ENCODE measurements around the gene ARHGEF16. TPM values are rescaled to one million over a fixed set of nuclear protein-coding genes. Genes with fewer than 3 reads are reported as not detected.

The ARHGEF16 gene
- total RNA-seq, 1 donor from 2014 or later = 1.3 TPM

- DNase-seq (ENCODE audit: low spot score) = no peak
- Mint-ChIP-seq H3K4me3 (no peak overlapping the region), H3K9me3 (no peaks in the 10 kb centered on the region), H3K4me1 (no peaks in the 10 kb centered on the region), H3K36me3 (no peaks in the 10 kb centered on the region), H3K27ac (no peak overlapping the region), H3K27me3 (ENCODE audit: insufficient read depth, low read depth) (peaks cover 2% of the 10 kb centered on the region)
- TF ChIP-seq CTCF (IDR thresholded peaks at IDR 0.05) (no peak), EZH2phosphoT487 (IDR thresholded peaks at IDR 0.05) (no peak), EZH2 (IDR thresholded peaks at IDR 0.05) (no peak)
- H3K27ac ChIP-seq = no peak overlapping the region
- H3K9me3 ChIP-seq (ENCODE audit: low read depth) = no peaks in the 10 kb centered on the region
- H3K36me3 ChIP-seq = no peaks in the 10 kb centered on the region
- no peaks in the 10 kb centered on the region for H3K79me2 ChIP-seq (ENCODE audit: low read depth)
- no peak overlapping the region for H3K9ac ChIP-seq
- H2AFZ ChIP-seq (replicated peaks) = no peak overlapping the region
- peaks cover 55% of the 10 kb centered on the region for H4K20me1 ChIP-seq (ENCODE audit: low read depth)
- no peak overlapping the region for H3K4me3 ChIP-seq
- H3K27me3 ChIP-seq = no peaks in the 10 kb centered on the region
- H3F3A ChIP-seq (ENCODE audit: low read depth) = no peaks in the 10 kb centered on the region
- H3K4me2 ChIP-seq = no peak overlapping the region
- H3K4me1 ChIP-seq = no peaks in the 10 kb centered on the region
Measured at GRCh38 chr1:3506041-3506440, 51.6 kb downstream of the ARHGEF16 start.

GRCh38 chr1:3506943-3507342 lies 52.5 kb downstream of the ARHGEF16 start:
- H3K27me3 Mint-ChIP-seq (ENCODE audit: insufficient read depth, low read depth) = peaks cover 2% of the 10 kb centered on the region
- no peaks in the 10 kb centered on the region for H3K36me3 Mint-ChIP-seq
- no peaks in the 10 kb centered on the region for H3K27me3 ChIP-seq
- no peak overlapping the region for H3K27ac ChIP-seq
- DNase-seq (ENCODE audit: low spot score) = no peak
- no peak overlapping the region for H3K27ac Mint-ChIP-seq
- H3K36me3 ChIP-seq = no peaks in the 10 kb centered on the region
- no peak overlapping the region for H3K4me3 ChIP-seq
- H3K4me1 ChIP-seq = no peaks in the 10 kb centered on the region
- H3K4me1 Mint-ChIP-seq = no peaks in the 10 kb centered on the region
- TF ChIP-seq EZH2 (IDR thresholded peaks at IDR 0.05) (no peak), EZH2phosphoT487 (IDR thresholded peaks at IDR 0.05) (no peak), CTCF (IDR thresholded peaks at IDR 0.05) (no peak)
- no peaks in the 10 kb centered on the region for H3K79me2 ChIP-seq (ENCODE audit: low read depth)
- no peaks in the 10 kb centered on the region for H3F3A ChIP-seq (ENCODE audit: low read depth)
- no peak overlapping the region for H3K9ac ChIP-seq
- no peaks in the 10 kb centered on the region for H3K9me3 ChIP-seq (ENCODE audit: low read depth)
- no peak overlapping the region for H2AFZ ChIP-seq (replicated peaks)
- H3K4me3 Mint-ChIP-seq = no peak overlapping the region
- H3K9me3 Mint-ChIP-seq = no peaks in the 10 kb centered on the region
- H3K4me2 ChIP-seq = no peak overlapping the region
- H4K20me1 ChIP-seq (ENCODE audit: low read depth) = peaks cover 51% of the 10 kb centered on the region

GRCh38 chr1:3507636-3508275 lies 53.3 kb downstream of the ARHGEF16 start:
- Histone ChIP-seq H3K4me2 (no peak overlapping the region), H3K36me3 (no peaks in the 10 kb centered on the region), H3K79me2 (ENCODE audit: low read depth) (no peaks in the 10 kb centered on the region), H4K20me1 (ENCODE audit: low read depth) (peaks cover 43% of the 10 kb centered on the region), H3K9ac (no peak overlapping the region), H3K9me3 (ENCODE audit: low read depth) (no peaks in the 10 kb centered on the region), H3K27me3 (no peaks in the 10 kb centered on the region), H2AFZ (replicated peaks) (no peak overlapping the region), H3K4me3 (no peak overlapping the region), H3K4me1 (no peaks in the 10 kb centered on the region), H3K27ac (no peak overlapping the region), H3F3A (ENCODE audit: low read depth) (no peaks in the 10 kb centered on the region)
- no peak for TF ChIP-seq EZH2phosphoT487 (IDR thresholded peaks at IDR 0.05)
- TF ChIP-seq EZH2 (IDR thresholded peaks at IDR 0.05) = no peak
- DNase-seq (ENCODE audit: low spot score) = no peak
- H3K27ac Mint-ChIP-seq = peak overlapping the region; percentile 53
- no peak overlapping the region for H3K4me3 Mint-ChIP-seq
- no peaks in the 10 kb centered on the region for H3K9me3 Mint-ChIP-seq
- no peaks in the 10 kb centered on the region for H3K4me1 Mint-ChIP-seq
- H3K36me3 Mint-ChIP-seq = peaks cover 3% of the 10 kb centered on the region
- peaks cover 2% of the 10 kb centered on the region for H3K27me3 Mint-ChIP-seq (ENCODE audit: insufficient read depth, low read depth)

- Histone ChIP-seq H3K4me3 (no peak overlapping the region), H2AFZ (replicated peaks) (no peak overlapping the region), H3K9ac (no peak overlapping the region), H3K36me3 (no peaks in the 10 kb centered on the region), H4K20me1 (ENCODE audit: low read depth) (peaks cover 36% of the 10 kb centered on the region), H3K9me3 (ENCODE audit: low read depth) (no peaks in the 10 kb centered on the region), H3K4me1 (no peaks in the 10 kb centered on the region), H3F3A (ENCODE audit: low read depth) (no peaks in the 10 kb centered on the region), H3K79me2 (ENCODE audit: low read depth) (no peaks in the 10 kb centered on the region), H3K27me3 (no peaks in the 10 kb centered on the region), H3K4me2 (no peak overlapping the region), H3K27ac (no peak overlapping the region)
- no peak for DNase-seq (ENCODE audit: low spot score)
- Mint-ChIP-seq H3K27me3 (ENCODE audit: insufficient read depth, low read depth) (no peaks in the 10 kb centered on the region), H3K4me1 (no peaks in the 10 kb centered on the region), H3K4me3 (no peak overlapping the region), H3K27ac (no peak overlapping the region), H3K9me3 (no peaks in the 10 kb centered on the region), H3K36me3 (peaks cover 3% of the 10 kb centered on the region)
- no peak for TF ChIP-seq CTCF (IDR thresholded peaks at IDR 0.05)
- no peak for TF ChIP-seq EZH2 (IDR thresholded peaks at IDR 0.05)
- TF ChIP-seq EZH2phosphoT487 (IDR thresholded peaks at IDR 0.05) = no peak
Measured at GRCh38 chr1:3508757-3509415, 54.4 kb downstream of the ARHGEF16 start.
